ENCODE measurements around the gene KIRREL3. TPM values are rescaled to one million over a fixed set of nuclear protein-coding genes. Genes with fewer than 3 reads are reported as not detected.

The KIRREL3 gene
- total and polyA plus RNA-seq, 2 donors (not counting 3 experiments of a cell fraction or from before 2014, with no cell fraction given) = not detected

- dilution Hi-C loops (cut with MboI; ENCODE audit: extremely low pct_ligation_motif_present, low sequenced_read_pairs) = no loop called here
- no peak overlapping the region for H3K9ac ChIP-seq (replicated peaks; ENCODE audit: extremely low read depth, insufficient read depth, low read length)
- no peaks in the 10 kb centered on the region for H3K27me3 ChIP-seq (ENCODE audit: control insufficient read depth in 2 of 2, insufficient read depth in 2 of 2, low read length in 2 of 2)
- TF ChIP-seq JUN (IDR thresholded peaks at IDR 0.05; ENCODE audit: borderline replicate concordance, insufficient read depth, insufficient read length, low read depth) (no peak), MYC (IDR thresholded peaks at IDR 0.05; ENCODE audit: low read depth, low read length) (no peak), GATA2 (IDR thresholded peaks at IDR 0.05; ENCODE audit: insufficient read depth, insufficient read length, low read depth, low read length) (no peak), POLR2AphosphoS5 (IDR thresholded peaks at IDR 0.05; ENCODE audit: insufficient read depth, low read depth, low read length) (no peak), FOS (IDR thresholded peaks at IDR 0.05; ENCODE audit: borderline replicate concordance, insufficient read depth, low read length) (no peak), POLR2A (IDR thresholded peaks at IDR 0.05; ENCODE audit: low read depth, low read length) (no peak), EZH2 (IDR thresholded peaks at IDR 0.05; ENCODE audit: borderline replicate concordance, low read depth, low read length, severe bottlenecking) (no peak)
- TF ChIP-seq, protein P1, sequence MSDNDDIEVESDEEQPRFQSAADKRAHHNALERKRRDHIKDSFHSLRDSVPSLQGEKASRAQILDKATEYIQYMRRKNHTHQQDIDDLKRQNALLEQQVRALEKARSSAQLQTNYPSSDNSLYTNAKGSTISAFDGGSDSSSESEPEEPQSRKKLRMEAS (IDR thresholded peaks at IDR 0.05; ENCODE audit: insufficient read depth, insufficient read length) = no peak
- TF ChIP-seq, protein P2, sequence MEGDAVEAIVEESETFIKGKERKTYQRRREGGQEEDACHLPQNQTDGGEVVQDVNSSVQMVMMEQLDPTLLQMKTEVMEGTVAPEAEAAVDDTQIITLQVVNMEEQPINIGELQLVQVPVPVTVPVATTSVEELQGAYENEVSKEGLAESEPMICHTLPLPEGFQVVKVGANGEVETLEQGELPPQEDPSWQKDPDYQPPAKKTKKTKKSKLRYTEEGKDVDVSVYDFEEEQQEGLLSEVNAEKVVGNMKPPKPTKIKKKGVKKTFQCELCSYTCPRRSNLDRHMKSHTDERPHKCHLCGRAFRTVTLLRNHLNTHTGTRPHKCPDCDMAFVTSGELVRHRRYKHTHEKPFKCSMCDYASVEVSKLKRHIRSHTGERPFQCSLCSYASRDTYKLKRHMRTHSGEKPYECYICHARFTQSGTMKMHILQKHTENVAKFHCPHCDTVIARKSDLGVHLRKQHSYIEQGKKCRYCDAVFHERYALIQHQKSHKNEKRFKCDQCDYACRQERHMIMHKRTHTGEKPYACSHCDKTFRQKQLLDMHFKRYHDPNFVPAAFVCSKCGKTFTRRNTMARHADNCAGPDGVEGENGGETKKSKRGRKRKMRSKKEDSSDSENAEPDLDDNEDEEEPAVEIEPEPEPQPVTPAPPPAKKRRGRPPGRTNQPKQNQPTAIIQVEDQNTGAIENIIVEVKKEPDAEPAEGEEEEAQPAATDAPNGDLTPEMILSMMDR (IDR thresholded peaks at IDR 0.05; ENCODE audit: extremely low read depth in 1 of 2, insufficient read depth in 1 of 2, low read depth in 1 of 2, low read length in 2 of 2) = no peak
- H3K4me1 ChIP-seq (ENCODE audit: control insufficient read depth, extremely low read depth, insufficient read depth, low read length) = no peaks in the 10 kb centered on the region
- H3K79me2 ChIP-seq (ENCODE audit: control insufficient read depth, insufficient read depth, low read length) = no peaks in the 10 kb centered on the region
- intact Hi-C loops (cut with micrococcal nuclease) = no loop called here
- H3K4me3 ChIP-seq (replicated peaks in 1 of 3; ENCODE audit: insufficient read depth in 1 of 3, low read depth in 1 of 3, low read length in 3 of 3) = no peak overlapping the region
- no TSS peak for BruUV-seq (replicated peaks)
- ChIA-PET CTCF (interaction anchor here (1.0 to 3.7 kb wide), 4 partner anchors 415 to 678 kb away, joined by 3 to 40 read pairs (median 4); no protein-coding TSS in a partner anchor), POLR2A (no interaction called here)
- no peaks in the 10 kb centered on the region for H3K9me1 ChIP-seq (replicated peaks; ENCODE audit: control insufficient read depth, extremely low read depth, insufficient read depth, low read length)
- no peak overlapping the region for H2AFZ ChIP-seq (ENCODE audit: low read depth, low read length)
- no peak overlapping the region for H3K27ac ChIP-seq (ENCODE audit: insufficient read depth, low read depth, low read length)
- DNase-seq (ENCODE audit: low read depth, low spot score) = no peak
- H3K9me3 ChIP-seq (replicated peaks; ENCODE audit: control insufficient read depth, insufficient read depth, low read length) = no peaks in the 10 kb centered on the region
- no peak overlapping the region for H3K4me2 ChIP-seq (ENCODE audit: insufficient read depth, low read length)
- H3K36me3 ChIP-seq (ENCODE audit: control insufficient read depth in 2 of 2, extremely low read depth in 1 of 2, insufficient read depth in 2 of 2, low read length in 2 of 2) = no peaks in the 10 kb centered on the region
- FAIRE-seq = no peak
- no peaks in the 10 kb centered on the region for H4K20me1 ChIP-seq (replicated peaks; ENCODE audit: control insufficient read depth, extremely low read depth, insufficient read depth, low read length)
Observed at GRCh38 chr11:126988655-126989054, 11.9 kb downstream of the KIRREL3 start.

Data from endothelial cell of umbilical vein (primary cell).